Right lobe of liver (tissue), 6 donors: ENCODE measurements around the gene ATP6AP2. TPM values are rescaled to one million over a fixed set of nuclear protein-coding genes. Genes with fewer than 3 reads are reported as not detected.
A peak's percentile ranks its signal among the peaks of the same experiment; 100 is the strongest.

Experiments used
- ATAC-seq, 4 donors: fragments of 200-7000 bp; cut with Tn5 transposase; one replicate each; pipeline ENCODE4 v1.9.1; 2020; ENCODE audit warnings: mild to moderate bottlenecking in 4 of 4, moderate library complexity in 4 of 4
- DNase-seq, 3 donors: peaks; one replicate each; pipeline ENCODE4 v3.0.0-alpha.2; 2020
- H3K27ac ChIP-seq, 3 donors: fragments of 200-600 bp; one replicate each; pipeline ENCODE4 v1.8.0; 2022
- H3K27me3 ChIP-seq, 2 donors: fragments of 200-600 bp; one replicate each; pipeline ENCODE4 v1.8.0; 2022
- H3K36me3 ChIP-seq, 4 donors: fragments of 200-600 bp; sonication (generic) in 1 of 4; one replicate each; pipeline versions ENCODE4 v1.5.1 to v1.8.0; 2017 to 2022; ENCODE audit warnings: control low read depth in 1 of 4
- H3K4me1 ChIP-seq, 4 donors: fragments of 200-600 bp; sonication (generic) in 1 of 4; one replicate each; pipeline versions ENCODE4 v1.5.1 to v1.8.0; 2017 to 2022; ENCODE audit warnings: control low read depth in 1 of 4
- H3K4me3 ChIP-seq, 3 donors: fragments of 200-600 bp; one replicate each; pipeline ENCODE4 v1.8.0; 2022
- H3K9me3 ChIP-seq, 4 donors: fragments of 200-600 bp; sonication (generic) in 1 of 4; one replicate each; pipeline versions ENCODE4 v1.5.1 to v1.8.0; 2017 to 2022; ENCODE audit warnings: control low read depth in 1 of 4
- CTCF ChIP-seq, 4 donors: fragments of 200-600 bp in 3 of 4; fragments of 450-650 bp in 1 of 4; IDR thresholded peaks; one replicate each; pipeline versions ENCODE4 v1.5.1 to v1.8.0; 2016 to 2022; ENCODE audit warnings: antibody characterized with exemption in 4 of 4, mild to moderate bottlenecking in 2 of 4
- POLR2A ChIP-seq: fragments of 450-650 bp; IDR thresholded peaks from one replicate; pipeline ENCODE4 v1.6.1; 2017; ENCODE audit warnings: antibody characterized with exemption, mild to moderate bottlenecking
- WGBS: methylation state at CpG from one replicate; pipeline ENCODE4 v1.1.6; 2018; ENCODE audit warnings: low coverage, low lambda C conversion rate; ENCODE audit not compliant: insufficient coverage; ENCODE audit errors: missing lambda C conversion rate; 5-methylcytosine and 5-hydroxymethylcytosine counted together
- intact Hi-C, 2 donors: fragments of 100-400 bp; cut with DNase I; formaldehyde crosslinking; loops; one replicate each; pipeline versions ENCODE4 v1.11.2 to v1.14.1; 2022
- total RNA-seq, 6 experiments: library from RNA; depleted of rRNA in 2 of 6; stranded (reverse); fragments of >200 nt in 2 of 6; fragmentation: NEBNext Ultra II Directional in 3 of 6; extraction: Animal tissue kit (Norgen Biotek cat#: 25700) in 3 of 6; gene quantifications; one replicate each; pipeline versions ENCODE4 v1.1.0 to v1.2.4, GENCODE V29; 2016 to 2023
- donor health status: DM: no; HTN: yes; CAD: no.
- donor health status: DM: no; HTN: no; CAD: no.
- donor health status: DM: no; HTN: no; CAD: no.
- donor health status: DM: no; HTN: yes; CAD: no.
- donor health status: DM: no; HTN: yes; CAD: no.

The ATP6AP2 gene
- total RNA-seq, 6 experiments from 2014 or later: 44.0 to 63.1 (median 54.0) TPM

GRCh38 chrX:40539214-40540142 is 41.3 kb upstream of the ATP6AP2 start:
- ATAC-seq (peak; percentile 33 to 61 (median 53)), DNase-seq (peak in 1 of 3 donors; percentile 29)
- no peaks in the 10 kb centered on the region for H3K9me3 ChIP-seq
- TF ChIP-seq POLR2A: no peak
- TF ChIP-seq CTCF (IDR thresholded peaks at IDR 0.05): no peak
- H3K4me1 ChIP-seq: peaks cover 0 to 4% (median 0%) of the 10 kb centered on the region in 4 donors
- no peaks in the 10 kb centered on the region for H3K36me3 ChIP-seq
- no peak overlapping the region for H3K27ac ChIP-seq
- WGBS: 30% methylated on average over 7 of the region's 20 CpGs
- no peak overlapping the region for H3K4me3 ChIP-seq
- intact Hi-C loops: no loop called here
- H3K27me3 ChIP-seq: no peaks in the 10 kb centered on the region

- Histone ChIP-seq H3K9me3 (no peaks in the 10 kb centered on the region), H3K36me3 (no peaks in the 10 kb centered on the region), H3K27ac (no peak overlapping the region), H3K27me3 (no peaks in the 10 kb centered on the region), H3K4me3 (no peak overlapping the region), H3K4me1 (peaks cover 0 to 6% (median 0%) of the 10 kb centered on the region in 4 donors)
- no peak for DNase-seq
- no peak for ATAC-seq
- TF ChIP-seq CTCF (IDR thresholded peaks at IDR 0.05): no peak
- TF ChIP-seq POLR2A: no peak
- intact Hi-C loops: no loop called here
- WGBS: 70% methylated on average over 9 of the region's 10 CpGs
Observed at GRCh38 chrX:40542208-40542607, 38.6 kb upstream of the ATP6AP2 start.

- no peak for DNase-seq
- no peak for ATAC-seq
- no peak overlapping the region for H3K4me3 ChIP-seq
- no peaks in the 10 kb centered on the region for H3K36me3 ChIP-seq
- no peaks in the 10 kb centered on the region for H3K9me3 ChIP-seq
- no peaks in the 10 kb centered on the region for H3K27me3 ChIP-seq
- intact Hi-C loops: no loop called here
- WGBS: 49% methylated on average over 4 of the region's 4 CpGs
- H3K27ac ChIP-seq: no peak overlapping the region
- no peak for TF ChIP-seq POLR2A
- no peak for TF ChIP-seq CTCF (IDR thresholded peaks at IDR 0.05)
- H3K4me1 ChIP-seq: peaks cover 0 to 6% (median 0%) of the 10 kb centered on the region in 4 donors
Observed at GRCh38 chrX:40542972-40543371, 37.8 kb upstream of the ATP6AP2 start.

GRCh38 chrX:40543661-40544328 is 37.0 kb upstream of the ATP6AP2 start:
- Histone ChIP-seq H3K36me3 (no peaks in the 10 kb centered on the region), H3K27me3 (no peaks in the 10 kb centered on the region), H3K27ac (no peak overlapping the region), H3K4me3 (no peak overlapping the region), H3K9me3 (no peaks in the 10 kb centered on the region), H3K4me1 (peaks cover 0 to 6% (median 0%) of the 10 kb centered on the region in 4 donors)
- 2% methylated on average over 8 of the region's 8 CpGs for WGBS
- intact Hi-C loops: no loop called here
- TF ChIP-seq POLR2A: no peak
- TF ChIP-seq CTCF (IDR thresholded peaks at IDR 0.05): peak; percentile 77 to 93 (median 88)
- no peak for DNase-seq
- ATAC-seq: peak; percentile 70 to 76 (median 74)
